Measurements from ENCODE around the gene PDGFD.

Gene PDGFD

DNA sequence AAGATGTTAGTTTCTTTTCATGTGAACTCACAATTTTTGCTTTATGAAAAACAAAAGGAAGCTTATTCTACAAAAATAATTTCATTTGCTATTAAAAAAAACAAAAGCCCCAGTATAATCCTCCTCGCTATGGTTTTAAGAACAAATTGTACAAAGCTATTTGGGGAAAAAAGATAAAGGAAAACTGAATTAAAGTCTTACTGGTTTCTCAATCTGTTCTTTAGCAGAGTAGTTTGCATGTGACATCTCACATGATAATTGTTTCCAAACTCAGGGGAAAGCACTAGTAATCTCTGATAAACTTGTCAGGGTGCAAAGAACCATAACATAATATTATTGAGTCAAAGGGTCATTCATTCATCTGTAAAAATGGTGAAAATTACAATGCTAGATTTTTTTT is 130.4 kb downstream of the PDGFD start:
- no peak for DNase-seq (ENCODE audit: low read depth)
- H3K4me3 ChIP-seq (ENCODE audit: low read depth, low read length): no peak overlapping the region
- in situ Hi-C loops (cut with HindIII; ENCODE audit: low sequenced_read_pairs): no loop called here
- TF ChIP-seq, protein P1, sequence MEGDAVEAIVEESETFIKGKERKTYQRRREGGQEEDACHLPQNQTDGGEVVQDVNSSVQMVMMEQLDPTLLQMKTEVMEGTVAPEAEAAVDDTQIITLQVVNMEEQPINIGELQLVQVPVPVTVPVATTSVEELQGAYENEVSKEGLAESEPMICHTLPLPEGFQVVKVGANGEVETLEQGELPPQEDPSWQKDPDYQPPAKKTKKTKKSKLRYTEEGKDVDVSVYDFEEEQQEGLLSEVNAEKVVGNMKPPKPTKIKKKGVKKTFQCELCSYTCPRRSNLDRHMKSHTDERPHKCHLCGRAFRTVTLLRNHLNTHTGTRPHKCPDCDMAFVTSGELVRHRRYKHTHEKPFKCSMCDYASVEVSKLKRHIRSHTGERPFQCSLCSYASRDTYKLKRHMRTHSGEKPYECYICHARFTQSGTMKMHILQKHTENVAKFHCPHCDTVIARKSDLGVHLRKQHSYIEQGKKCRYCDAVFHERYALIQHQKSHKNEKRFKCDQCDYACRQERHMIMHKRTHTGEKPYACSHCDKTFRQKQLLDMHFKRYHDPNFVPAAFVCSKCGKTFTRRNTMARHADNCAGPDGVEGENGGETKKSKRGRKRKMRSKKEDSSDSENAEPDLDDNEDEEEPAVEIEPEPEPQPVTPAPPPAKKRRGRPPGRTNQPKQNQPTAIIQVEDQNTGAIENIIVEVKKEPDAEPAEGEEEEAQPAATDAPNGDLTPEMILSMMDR (IDR thresholded peaks at IDR 0.05; ENCODE audit: low read depth, low read length, missing control alignments): no peak

GRCh38 chr11:104033134-104033533 is 130.8 kb downstream of the PDGFD start:
- TF ChIP-seq, protein P1 (IDR thresholded peaks at IDR 0.05; ENCODE audit: low read depth, low read length, missing control alignments): no peak
- DNase-seq (ENCODE audit: low read depth): peak; percentile 62
- H3K4me3 ChIP-seq (ENCODE audit: low read depth, low read length): no peak overlapping the region
- in situ Hi-C loops (cut with HindIII; ENCODE audit: low sequenced_read_pairs): no loop called here

DNA sequence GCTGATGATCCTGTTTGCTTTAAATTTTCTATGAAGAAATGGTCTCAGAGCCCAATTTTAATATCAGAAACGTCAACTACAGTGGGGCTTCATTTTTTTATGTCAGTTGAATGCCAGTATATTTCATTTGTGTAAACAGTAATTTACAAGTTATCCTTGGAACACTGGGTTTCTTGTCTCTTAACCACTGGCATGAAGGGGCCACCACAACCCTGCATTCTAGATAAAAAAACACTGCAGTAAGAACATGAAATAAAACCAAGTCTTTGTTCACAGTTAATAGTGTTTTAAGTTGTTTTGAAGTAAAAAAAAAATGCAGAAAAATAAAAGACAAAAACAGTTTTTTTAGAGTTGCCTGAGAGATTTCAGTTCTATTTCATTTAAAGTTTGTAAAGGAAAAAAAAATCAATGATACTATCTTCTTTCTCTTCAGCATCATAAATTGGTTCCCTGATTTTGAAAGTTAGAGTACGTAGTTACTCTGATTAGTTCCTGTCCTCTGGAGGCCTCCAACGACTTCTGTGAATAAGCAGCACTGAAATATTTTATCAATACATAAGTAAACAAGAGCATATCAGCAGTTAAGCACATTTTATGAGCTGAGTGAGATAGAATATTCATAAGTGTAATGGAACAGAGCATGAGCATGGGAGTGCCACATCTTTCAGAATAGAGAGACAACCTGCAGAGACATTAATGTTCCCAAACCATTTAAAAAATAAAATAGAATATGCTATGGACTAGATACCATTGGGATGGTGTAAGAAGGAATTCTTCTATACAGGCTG is 135.3 kb downstream of the PDGFD start:
- in situ Hi-C loops (cut with HindIII; ENCODE audit: low sequenced_read_pairs): no loop called here
- no peak overlapping the region for H3K4me3 ChIP-seq (ENCODE audit: low read depth, low read length)
- TF ChIP-seq, protein P1 (IDR thresholded peaks at IDR 0.05; ENCODE audit: low read depth, low read length, missing control alignments): no peak
- DNase-seq (ENCODE audit: low read depth): peak; percentile 26

GRCh38 chr11:104024572-104024971 is 139.4 kb downstream of the PDGFD start:
- no peak overlapping the region for H3K4me3 ChIP-seq (ENCODE audit: low read depth, low read length)
- DNase-seq (ENCODE audit: low read depth): no peak
- TF ChIP-seq, protein P1 (IDR thresholded peaks at IDR 0.05; ENCODE audit: low read depth, low read length, missing control alignments): no peak
- in situ Hi-C loops (cut with HindIII; ENCODE audit: low sequenced_read_pairs): no loop called here

- in situ Hi-C loops (cut with HindIII; ENCODE audit: low sequenced_read_pairs): no loop called here
Observed at GRCh38 chr11:104015649-104016415, 148.1 kb downstream of the PDGFD start.

DNA sequence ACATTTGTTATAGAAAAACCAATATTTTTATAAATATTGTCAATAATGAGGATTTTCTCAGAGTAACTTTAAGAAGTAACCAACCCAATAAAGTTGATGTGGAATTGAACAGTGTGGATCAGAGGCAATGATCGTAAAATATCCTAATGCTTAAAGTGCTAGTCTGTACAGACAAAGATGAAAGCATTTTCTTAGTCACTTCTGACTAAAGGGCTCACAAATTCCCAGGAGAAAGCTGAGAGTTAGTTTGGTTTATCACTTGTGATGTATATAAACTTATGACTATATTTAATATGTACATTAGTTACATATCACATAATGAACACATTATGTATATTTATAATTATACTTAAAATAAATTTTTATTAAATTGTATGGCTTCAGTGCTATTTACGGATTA is 152.9 kb downstream of the PDGFD start:
- no peak for DNase-seq (ENCODE audit: low read depth)

More at GRCh38 chr11:104015649-104016415, 148.1 kb downstream of the PDGFD start:
- no peak for DNase-seq (ENCODE audit: low read depth)
- TF ChIP-seq, protein P1 (IDR thresholded peaks at IDR 0.05; ENCODE audit: low read depth, low read length, missing control alignments): no peak
- no peak overlapping the region for H3K4me3 ChIP-seq (ENCODE audit: low read depth, low read length)

More for the DNA sequence above, 152.9 kb downstream of the PDGFD start:
- no peak overlapping the region for H3K4me3 ChIP-seq (ENCODE audit: low read depth, low read length)
- TF ChIP-seq, protein P1 (IDR thresholded peaks at IDR 0.05; ENCODE audit: low read depth, low read length, missing control alignments): no peak
- in situ Hi-C loops (cut with HindIII; ENCODE audit: low sequenced_read_pairs): no loop called here

Data from astrocyte of the cerebellum (primary cell).